Measurements from ENCODE around the gene SART3.

SART3 gene

DNA sequence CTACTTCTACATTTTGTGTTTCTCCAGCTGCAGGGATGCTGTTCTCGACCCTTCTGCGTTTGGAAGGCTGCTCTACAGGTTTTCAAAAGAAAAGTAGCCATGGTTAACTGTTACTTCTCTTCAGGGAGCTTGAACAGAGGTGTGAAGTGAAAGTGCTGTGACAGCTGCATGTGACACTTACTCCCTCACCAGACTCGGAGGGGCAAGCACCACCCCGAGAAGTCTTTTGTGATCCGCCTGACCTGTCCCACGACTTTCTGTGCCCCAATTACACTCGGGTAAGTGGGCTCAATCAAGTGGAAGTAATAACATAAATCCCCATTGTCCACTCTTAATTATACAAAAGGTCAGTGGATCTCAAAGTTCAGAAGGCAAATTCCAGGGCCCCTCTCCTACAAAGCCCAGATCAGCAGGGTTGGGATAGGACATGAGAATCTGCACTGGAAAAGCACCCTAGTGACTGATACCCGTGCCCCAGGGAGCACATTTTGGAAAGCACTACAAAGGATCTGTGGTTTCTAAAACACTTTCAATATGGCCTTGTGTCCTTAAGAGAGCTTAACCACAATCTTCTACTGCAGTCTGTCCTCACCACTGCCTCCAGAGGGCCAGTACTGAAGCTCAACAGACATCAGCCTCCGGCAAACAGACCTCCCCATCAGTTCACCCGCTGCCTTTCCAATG, 34.3 kb downstream of the SART3 start:
- no peak for DNase-seq

DNA sequence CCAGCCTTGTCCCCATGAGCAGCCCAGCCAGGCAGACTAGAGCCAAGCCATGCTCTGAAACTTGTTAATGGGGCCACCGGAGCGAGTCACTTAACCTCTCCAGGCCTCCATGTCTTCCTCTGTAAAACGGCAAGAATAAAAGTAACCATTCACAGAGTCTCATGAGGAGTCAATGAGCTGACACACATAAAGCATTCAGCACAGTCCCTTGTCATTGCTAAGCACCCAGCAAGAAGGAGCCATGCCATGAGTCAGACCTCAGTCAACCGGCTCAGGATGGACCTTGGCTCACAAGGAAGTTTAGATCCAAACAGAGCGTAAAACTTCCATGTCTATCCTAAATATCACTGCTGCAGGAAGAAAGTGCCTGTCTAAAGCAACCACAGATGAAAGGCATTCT, 35.3 kb downstream of the SART3 start:
- no peak for DNase-seq

DNA sequence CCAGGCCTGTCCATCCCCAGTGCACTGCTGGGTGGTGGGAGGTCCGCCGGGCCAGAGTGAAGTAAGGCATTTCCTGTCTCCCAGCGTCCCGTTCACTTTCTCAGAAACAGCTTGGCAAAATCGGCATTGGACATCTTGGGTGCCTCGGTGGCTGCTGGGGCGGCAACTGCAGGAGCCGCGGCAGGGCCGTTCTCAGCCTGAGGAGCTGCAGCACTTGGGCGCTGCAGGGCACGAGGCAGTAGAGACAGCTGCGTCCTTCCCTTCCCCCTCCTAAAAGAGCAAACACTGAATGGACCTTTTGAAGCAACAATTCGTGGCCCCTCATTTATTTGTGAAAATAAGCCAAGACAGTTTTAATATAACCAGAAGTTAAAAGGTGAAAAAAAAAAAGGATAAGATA, 37.6 kb downstream of the SART3 start:
- peak in 15 of 56 donors; percentile 8 to 55 (median 23) for DNase-seq

GRCh38 chr12:108519558-108519957, 41.4 kb downstream of the SART3 start:
- no peak for DNase-seq

DNA sequence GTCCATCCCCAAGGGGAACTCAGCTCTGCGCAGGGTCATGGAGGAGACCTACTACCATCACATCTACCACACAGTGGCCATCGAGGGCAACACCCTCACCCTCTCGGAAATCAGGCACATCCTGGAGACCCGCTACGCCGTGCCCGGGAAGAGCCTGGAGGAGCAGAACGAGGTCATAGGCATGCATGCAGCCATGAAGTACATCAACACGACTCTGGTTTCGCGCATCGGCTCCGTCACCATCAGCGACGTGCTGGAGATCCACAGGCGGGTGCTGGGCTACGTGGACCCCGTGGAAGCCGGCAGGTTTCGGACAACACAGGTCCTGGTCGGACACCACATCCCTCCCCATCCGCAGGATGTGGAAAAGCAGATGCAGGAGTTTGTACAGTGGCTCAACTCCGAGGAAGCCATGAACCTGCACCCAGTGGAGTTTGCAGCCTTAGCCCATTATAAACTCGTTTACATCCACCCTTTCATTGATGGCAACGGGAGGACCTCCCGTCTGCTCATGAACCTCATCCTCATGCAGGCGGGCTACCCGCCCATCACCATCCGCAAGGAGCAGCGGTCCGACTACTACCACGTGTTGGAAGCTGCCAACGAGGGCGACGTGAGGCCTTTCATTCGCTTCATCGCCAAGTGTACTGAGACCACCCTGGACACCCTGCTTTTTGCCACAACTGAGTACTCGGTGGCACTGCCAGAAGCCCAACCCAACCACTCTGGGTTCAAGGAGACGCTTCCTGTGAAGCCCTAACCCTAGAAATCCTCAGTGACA, 42.1 kb downstream of the SART3 start:
- no peak for DNase-seq

- DNase-seq: no peak
Measured at GRCh38 chr12:108518101-108518715, 42.8 kb downstream of the SART3 start.

DNA sequence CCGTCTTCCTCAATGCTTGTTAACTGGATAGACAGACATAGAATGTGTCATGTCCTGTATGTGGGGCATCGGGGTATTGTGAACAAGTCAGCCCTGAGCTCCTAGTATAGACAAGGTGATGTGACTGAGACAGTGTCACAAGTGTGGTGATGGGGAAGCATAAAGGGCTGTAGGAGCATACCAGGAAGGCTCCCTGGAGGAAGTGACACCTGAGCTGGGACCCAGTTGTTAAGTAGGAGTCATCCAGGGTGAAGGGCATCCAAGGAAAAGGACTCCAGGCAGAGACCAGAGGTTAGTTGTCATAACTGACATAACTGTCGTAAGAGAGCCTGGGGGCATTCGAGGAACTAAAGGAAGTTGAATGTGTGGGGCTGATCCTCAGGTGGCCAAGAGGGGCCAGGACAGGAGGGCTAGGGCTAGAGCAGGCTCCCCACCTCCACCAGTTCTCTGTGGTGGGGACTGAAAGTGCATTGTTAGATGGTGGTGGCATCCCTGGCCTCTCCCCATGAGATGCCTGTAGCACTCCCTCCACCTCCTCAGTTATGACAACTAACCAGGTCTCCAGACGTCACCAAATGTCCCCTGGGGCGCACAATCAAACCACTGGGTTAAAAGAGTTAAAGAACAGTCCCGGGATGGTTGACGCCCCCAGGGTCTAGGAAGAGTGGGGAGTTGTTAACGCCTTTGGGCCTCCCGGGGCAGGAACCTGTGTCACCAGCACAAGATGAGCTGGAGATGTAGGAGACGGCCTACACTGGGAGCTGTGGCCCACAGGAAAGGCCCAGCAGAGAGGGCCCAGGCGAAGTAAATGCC, 43.5 kb downstream of the SART3 start:
- no peak for DNase-seq

GRCh38 chr12:108516511-108517275, 44.3 kb downstream of the SART3 start:
- DNase-seq: no peak

GRCh38 chr12:108515916-108516315, 45.1 kb downstream of the SART3 start:
- no peak for DNase-seq

GRCh38 chr12:108514973-108515814, 45.8 kb downstream of the SART3 start, which contains the start of gene FICD:
Gene FICD (plus strand): TSS chr12:108515277. CDS start chr12:108516973, 1,696 bp downstream.
- peak; percentile 84 to 100 (median 99) for DNase-seq

DNA sequence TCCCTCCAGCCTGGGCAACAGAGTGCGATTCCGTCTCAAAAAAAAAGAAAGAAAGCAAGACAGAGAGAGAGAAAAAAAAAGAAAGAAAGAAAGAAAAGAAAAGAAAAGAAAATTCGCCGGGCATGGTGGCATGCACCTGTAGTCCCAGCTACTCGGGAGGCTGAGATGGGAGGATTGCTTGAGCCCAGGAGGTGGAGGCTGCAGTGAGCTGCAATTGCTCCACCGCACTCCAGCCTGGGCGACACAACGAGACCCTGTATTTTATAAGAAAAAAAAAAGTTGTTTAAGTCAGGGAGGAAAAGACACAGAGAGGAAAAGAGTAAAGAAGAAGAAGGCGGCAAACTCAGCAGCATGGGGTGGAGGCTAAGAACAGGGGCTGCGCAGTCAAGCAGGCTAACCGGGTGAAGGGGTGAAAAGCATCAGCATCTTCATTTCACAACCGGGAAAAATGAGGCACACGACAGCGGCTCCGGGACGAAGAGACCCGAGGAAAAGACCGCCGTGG, 46.5 kb downstream of the SART3 start:
- DNase-seq: no peak

DNA sequence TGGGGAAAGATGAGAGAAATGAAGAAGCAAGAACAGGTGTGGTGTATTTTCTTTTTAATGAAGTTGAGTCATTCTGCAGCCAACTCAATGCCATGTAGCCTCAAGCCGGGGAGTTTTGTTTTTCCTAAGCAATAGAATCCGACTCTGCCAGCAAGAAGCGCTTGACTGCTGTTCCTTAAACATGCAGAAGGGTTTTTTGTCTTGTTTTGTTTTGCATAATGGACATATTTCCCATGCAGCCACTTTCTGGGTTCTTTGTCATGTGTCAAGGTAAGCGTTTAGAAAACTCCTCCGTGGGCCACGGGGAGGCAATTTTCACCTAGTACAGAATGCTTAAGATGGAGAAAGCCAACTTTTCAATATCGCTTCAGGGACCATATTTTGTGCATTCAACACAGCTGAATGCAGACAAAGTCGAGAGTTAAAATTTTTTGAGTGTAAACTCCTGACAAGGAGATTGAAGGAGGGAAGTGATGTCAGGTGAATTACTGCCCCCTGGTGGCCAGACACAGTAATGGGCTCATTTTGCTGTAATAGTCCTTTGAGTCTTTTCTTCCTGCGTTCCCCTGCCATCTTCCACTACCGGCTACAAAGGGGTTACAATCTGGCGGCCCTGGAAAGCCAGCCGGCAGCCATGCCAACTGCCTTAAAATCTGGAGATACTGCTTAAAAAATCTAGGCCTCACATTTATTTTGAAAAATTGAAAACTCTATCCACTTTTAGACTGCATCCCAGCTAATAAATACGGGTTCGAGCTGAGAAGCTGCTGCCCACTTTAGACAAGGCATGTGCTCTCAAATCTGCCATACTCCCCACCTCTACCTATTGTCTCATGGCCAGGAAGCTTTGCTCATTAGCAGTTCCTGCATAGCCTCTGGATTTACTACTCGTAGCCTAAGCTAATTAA, 49.1 kb downstream of the SART3 start:
- DNase-seq: peak in 50 of 56 donors; percentile 15 to 87 (median 55)

GRCh38 chr12:108510836-108511235, 50.1 kb downstream of the SART3 start:
- no peak for DNase-seq

GRCh38 chr12:108509806-108510205, 51.2 kb downstream of the SART3 start:
- DNase-seq: no peak

DNA sequence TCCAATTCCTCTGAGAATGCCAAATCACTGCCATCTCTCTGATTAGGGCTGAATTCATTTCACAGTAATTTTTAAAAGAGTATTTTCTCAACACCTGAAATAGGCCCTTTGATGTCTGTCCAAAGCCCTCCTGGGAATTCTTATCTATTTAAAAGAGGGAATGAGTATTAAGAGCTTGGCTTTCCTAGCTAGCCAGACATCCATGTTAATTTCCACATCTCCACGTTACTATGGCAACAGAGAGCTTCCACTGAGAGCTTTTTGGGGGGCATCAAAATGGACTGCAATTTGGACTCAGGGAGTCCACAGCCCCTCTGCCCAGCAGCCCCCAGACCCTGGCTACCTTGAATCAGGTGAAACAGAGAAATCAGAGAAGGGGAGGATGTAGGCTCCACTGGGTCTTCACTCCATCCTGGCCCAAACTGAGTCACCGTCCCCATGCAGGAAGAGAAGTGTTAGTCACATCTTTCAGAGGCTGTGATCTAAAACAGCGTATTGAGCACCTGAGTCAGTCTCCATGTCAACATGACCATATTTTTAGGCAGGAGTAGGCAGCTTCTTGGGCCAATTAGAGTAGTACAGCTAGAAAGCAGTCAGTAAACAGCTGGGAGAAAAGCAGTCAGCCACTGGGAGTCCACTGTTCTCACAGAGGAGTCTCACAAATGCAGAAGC, 52.9 kb downstream of the SART3 start:
- DNase-seq: peak in 11 of 56 donors; percentile 16 to 67 (median 27)

GRCh38 chr12:108505129-108505528, 55.8 kb downstream of the SART3 start:
- DNase-seq: no peak

GRCh38 chr12:108502922-108503321, 58.1 kb downstream of the SART3 start:
- DNase-seq: no peak

DNA sequence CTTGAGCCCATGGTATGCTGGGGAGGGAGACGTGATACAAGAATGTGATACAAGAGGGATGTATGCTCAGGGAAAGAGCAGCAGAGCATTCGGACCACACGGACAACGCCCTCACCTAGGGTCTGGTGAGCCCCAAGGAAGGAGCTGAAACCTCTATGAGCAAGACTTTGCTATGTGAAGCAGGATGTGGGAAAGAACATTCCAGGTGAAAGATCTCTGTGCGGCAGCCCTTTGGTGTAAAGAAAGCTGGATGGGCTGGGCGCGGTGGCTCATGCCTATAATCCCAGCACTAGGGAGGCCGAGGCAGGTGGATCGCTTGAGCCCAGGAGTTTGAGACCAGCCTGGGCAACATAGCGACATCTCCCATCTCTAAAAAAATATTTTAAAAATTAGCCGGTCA, 62.8 kb downstream of the SART3 start:
- DNase-seq: no peak

Data from amygdala (tissue), 56 donors.